Measurements from ENCODE around the gene TCF7. TPM values are rescaled to one million over a fixed set of nuclear protein-coding genes. Genes with fewer than 3 reads are reported as not detected.

The TCF7 gene
- total RNA-seq, 1 experiment from 2014 or later: 36.5 TPM

GRCh38 chr5:134079748-134080581 lies 34.5 kb upstream of the TCF7 start:
- Histone ChIP-seq H3K36me3 (ENCODE audit: control insufficient read depth, insufficient read depth, low read length) (no peaks in the 10 kb centered on the region), H3K27me3 (replicated peaks; ENCODE audit: control insufficient read depth, insufficient read depth, low read length) (no peaks in the 10 kb centered on the region), H3K9me3 (no peaks in the 10 kb centered on the region), H3K4me1 (no peaks in the 10 kb centered on the region), H3K4me3 (ENCODE audit: low read depth, low read length) (no peak overlapping the region)
- no peaks in the 10 kb centered on the region for H3K4me1 Mint-ChIP-seq (ENCODE audit: low read depth, unreplicated experiment)
- intact Hi-C loops (cut with micrococcal nuclease; ENCODE audit: unreplicated experiment): no loop called here
- no peak overlapping the region for H3K27ac Mint-ChIP-seq (ENCODE audit: unreplicated experiment)
- POLR2A ChIA-PET: no interaction called here
- no peaks in the 10 kb centered on the region for H3K9me3 Mint-ChIP-seq (ENCODE audit: unreplicated experiment)
- CTCF ChIA-PET: interaction anchor here (1.0 kb wide), 1 partner anchor 54 kb away, joined by 3 read pairs; no protein-coding TSS in a partner anchor
- TF ChIP-seq CTCF (IDR thresholded peaks at IDR 0.05; ENCODE audit: insufficient read depth in 1 of 2, low read depth in 1 of 2, low read length in 1 of 2, severe bottlenecking in 1 of 2, unreplicated experiment in 1 of 2): no peak
- no peak overlapping the region for H3K4me3 Mint-ChIP-seq (ENCODE audit: unreplicated experiment)
- no peaks in the 10 kb centered on the region for H3K36me3 Mint-ChIP-seq (ENCODE audit: insufficient read depth, unreplicated experiment)
- H3K27me3 Mint-ChIP-seq (ENCODE audit: insufficient read depth, unreplicated experiment): no peaks in the 10 kb centered on the region
- no peak for DNase-seq
- BruUV-seq (replicated peaks): no TSS peak

- intact Hi-C loops (cut with micrococcal nuclease; ENCODE audit: unreplicated experiment): no loop called here
- peaks cover 10% of the 10 kb centered on the region for H3K4me1 ChIP-seq
- Mint-ChIP-seq H3K4me3 (ENCODE audit: unreplicated experiment) (no peak overlapping the region), H3K27ac (ENCODE audit: unreplicated experiment) (no peak overlapping the region), H3K36me3 (ENCODE audit: insufficient read depth, unreplicated experiment) (no peaks in the 10 kb centered on the region), H3K27me3 (ENCODE audit: insufficient read depth, unreplicated experiment) (no peaks in the 10 kb centered on the region), H3K4me1 (ENCODE audit: low read depth, unreplicated experiment) (peaks cover 7% of the 10 kb centered on the region), H3K9me3 (ENCODE audit: unreplicated experiment) (no peaks in the 10 kb centered on the region)
- TF ChIP-seq CTCF (IDR thresholded peaks at IDR 0.05; ENCODE audit: insufficient read depth in 1 of 2, low read depth in 1 of 2, low read length in 1 of 2, severe bottlenecking in 1 of 2, unreplicated experiment in 1 of 2): no peak
- DNase-seq: no peak
- H3K4me3 ChIP-seq (ENCODE audit: low read depth, low read length): no peak overlapping the region
- ChIA-PET POLR2A (no interaction called here), CTCF (interaction anchor here (0.6 kb wide), 1 partner anchor 12 kb away, joined by 8 read pairs; no protein-coding TSS in a partner anchor)
- no TSS peak for BruUV-seq (replicated peaks)
- H3K27me3 ChIP-seq (replicated peaks; ENCODE audit: control insufficient read depth, insufficient read depth, low read length): no peaks in the 10 kb centered on the region
- no peaks in the 10 kb centered on the region for H3K36me3 ChIP-seq (ENCODE audit: control insufficient read depth, insufficient read depth, low read length)
- H3K9me3 ChIP-seq: no peaks in the 10 kb centered on the region
Observed at GRCh38 chr5:134082264-134082992, 32.1 kb upstream of the TCF7 start.

- Mint-ChIP-seq H3K27me3 (ENCODE audit: insufficient read depth, unreplicated experiment) (no peaks in the 10 kb centered on the region), H3K4me1 (ENCODE audit: low read depth, unreplicated experiment) (peaks cover 7% of the 10 kb centered on the region), H3K9me3 (ENCODE audit: unreplicated experiment) (no peaks in the 10 kb centered on the region), H3K36me3 (ENCODE audit: insufficient read depth, unreplicated experiment) (no peaks in the 10 kb centered on the region), H3K4me3 (ENCODE audit: unreplicated experiment) (no peak overlapping the region), H3K27ac (ENCODE audit: unreplicated experiment) (peak overlapping the region; percentile 18)
- no TSS peak for BruUV-seq (replicated peaks)
- no peaks in the 10 kb centered on the region for H3K36me3 ChIP-seq (ENCODE audit: control insufficient read depth, insufficient read depth, low read length)
- intact Hi-C loops (cut with micrococcal nuclease; ENCODE audit: unreplicated experiment): no loop called here
- no peak for TF ChIP-seq CTCF (IDR thresholded peaks at IDR 0.05; ENCODE audit: insufficient read depth in 1 of 2, low read depth in 1 of 2, low read length in 1 of 2, severe bottlenecking in 1 of 2, unreplicated experiment in 1 of 2)
- no peaks in the 10 kb centered on the region for H3K9me3 ChIP-seq
- H3K4me1 ChIP-seq: peaks cover 13% of the 10 kb centered on the region
- no peaks in the 10 kb centered on the region for H3K27me3 ChIP-seq (replicated peaks; ENCODE audit: control insufficient read depth, insufficient read depth, low read length)
- DNase-seq: no peak
- ChIA-PET POLR2A (no interaction called here), CTCF (interaction anchor here (0.6 to 1.0 kb wide), 3 partner anchors 9 to 44 kb away, joined by 3 to 4 read pairs (median 4); no protein-coding TSS in a partner anchor)
- H3K4me3 ChIP-seq (ENCODE audit: low read depth, low read length): no peak overlapping the region
Observed at GRCh38 chr5:134083517-134083916, 31.0 kb upstream of the TCF7 start.

Data from Caco-2 (cell line).